ENCODE measurements around the gene ZNF529. TPM values are rescaled to one million over a fixed set of nuclear protein-coding genes. Genes with fewer than 3 reads are reported as not detected.

Gene ZNF529
- polyA plus RNA-seq (2013): 5.8 and 7.1 TPM in 2 replicates

GRCh38 chr19:36573020-36573894 is at the start of gene ZNF529:
TSS of gene ZNF529 (minus strand) at chr19:36573292. CDS start at chr19:36572346, 946 bp downstream.
- H2BK12ac ChIP-seq (ENCODE audit: low read length): no peak within 1 kb of the TSS
- H3K4me3 ChIP-seq (ENCODE audit: low read depth, low read length): peak within 1 kb of the TSS; percentile 97
- peaks cover 15% of the 10 kb centered on the region for H3K79me2 ChIP-seq (ENCODE audit: control insufficient read depth, insufficient read depth, low read length, poor library complexity)
- peaks cover 10% of the 10 kb centered on the region for H3K79me1 ChIP-seq (ENCODE audit: low read length)
- no peak within 1 kb of the TSS for H3K23ac ChIP-seq (ENCODE audit: low read length)
- H3K27ac ChIP-seq (ENCODE audit: low read depth, low read length): peak within 1 kb of the TSS; percentile 59
- H2AFZ ChIP-seq (ENCODE audit: insufficient read depth, low read length, poor library complexity): peak within 1 kb of the TSS; percentile 61
- peak within 1 kb of the TSS; percentile 84 for H4K8ac ChIP-seq (ENCODE audit: low read depth, low read length)
- peak within 1 kb of the TSS; percentile 74 for H2BK120ac ChIP-seq (ENCODE audit: insufficient read depth, low read length, poor library complexity)
- peak within 1 kb of the TSS; percentile 68 for H3K4ac ChIP-seq (ENCODE audit: low read depth, low read length)
- peaks cover 9 to 11% of the 10 kb centered on the region in 2 experiments for H3K36me3 ChIP-seq (ENCODE audit: control insufficient read depth in 1 of 2, insufficient read depth in 2 of 2, low read length in 2 of 2)
- no peaks in the 10 kb centered on the region for H3K9me3 ChIP-seq (ENCODE audit: insufficient read depth, low read depth, low read length)
- peak within 1 kb of the TSS; percentile 87 for H3K4me2 ChIP-seq (ENCODE audit: low read length)
- peak within 1 kb of the TSS; percentile 77 for H4K12ac ChIP-seq (ENCODE audit: low read depth, low read length)
- H3K27me3 ChIP-seq (ENCODE audit: insufficient read depth, low read length): no peaks in the 10 kb centered on the region
- peak within 1 kb of the TSS; percentile 76 for H3K18ac ChIP-seq (ENCODE audit: low read length)
- peak within 1 kb of the TSS; percentile 68 for H2BK5ac ChIP-seq (ENCODE audit: low read depth, low read length, poor library complexity)
- peaks cover 3 to 6% of the 10 kb centered on the region in 2 experiments for H3K4me1 ChIP-seq (ENCODE audit: control insufficient read depth in 1 of 2, insufficient read depth in 2 of 2, low read length in 2 of 2)
- H4K91ac ChIP-seq (ENCODE audit: low read depth, low read length): peak within 1 kb of the TSS; percentile 82
- peak within 1 kb of the TSS; percentile 96 for H3K9ac ChIP-seq (ENCODE audit: low read length)
- no CpG with 5 or more reads among the region's 66 CpGs for WGBS (ENCODE audit: extremely low coverage, insufficient coverage, insufficient read length)
- peak; percentile 92 to 93 for DNase-seq
- peak within 1 kb of the TSS; percentile 86 for H3K14ac ChIP-seq (ENCODE audit: low read length)
- peak within 1 kb of the TSS; percentile 67 for H2AK5ac ChIP-seq (ENCODE audit: low read length)

DNA sequence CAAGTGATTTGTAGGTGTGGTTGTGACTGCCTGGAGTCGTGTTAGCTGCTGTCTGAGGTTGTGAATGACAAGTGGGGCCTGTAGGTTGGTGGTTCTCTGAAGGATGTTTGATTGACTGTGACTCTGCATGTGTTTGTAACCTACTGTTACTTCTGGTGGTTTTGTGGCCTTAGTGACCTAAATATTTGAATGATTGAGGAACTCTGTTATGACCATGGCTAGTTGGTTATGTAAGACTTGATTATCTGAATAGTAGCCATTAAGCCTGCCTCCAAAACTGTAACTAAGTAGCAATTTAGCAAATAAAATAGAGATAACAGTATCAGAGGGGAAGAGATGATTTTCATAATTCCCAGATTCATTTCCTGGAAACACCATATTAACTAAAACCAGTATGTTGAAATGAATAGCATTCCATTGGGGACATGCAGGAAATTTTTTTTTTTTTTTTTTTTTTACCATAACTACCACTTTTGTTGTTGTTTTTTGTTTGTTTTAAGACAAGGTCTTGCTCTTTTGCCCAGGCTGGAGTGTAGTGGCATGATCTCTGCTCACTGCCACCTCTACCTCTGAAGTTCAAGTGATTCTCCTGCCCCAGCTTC is 32.9 kb upstream of the ZNF529 start:
- no peak overlapping the region for H2BK120ac ChIP-seq (ENCODE audit: insufficient read depth, low read length, poor library complexity)
- H3K18ac ChIP-seq (ENCODE audit: low read length): no peak overlapping the region
- peak overlapping the region; percentile 52 for H3K9ac ChIP-seq (ENCODE audit: low read length)
- H3K9me3 ChIP-seq (ENCODE audit: insufficient read depth, low read depth, low read length): no peaks in the 10 kb centered on the region
- WGBS (ENCODE audit: extremely low coverage, insufficient coverage, insufficient read length): no CpG with 5 or more reads among the region's 1 CpG
- no peak overlapping the region for H4K12ac ChIP-seq (ENCODE audit: low read depth, low read length)
- DNase-seq: peak in 1 of 2 donors; percentile 16
- peaks cover 2% of the 10 kb centered on the region in 2 experiments for H3K36me3 ChIP-seq (ENCODE audit: control insufficient read depth in 1 of 2, insufficient read depth in 2 of 2, low read length in 2 of 2)
- peaks cover 5% of the 10 kb centered on the region for H3K79me1 ChIP-seq (ENCODE audit: low read length)
- no peaks in the 10 kb centered on the region for H3K27me3 ChIP-seq (ENCODE audit: insufficient read depth, low read length)
- peak overlapping the region; percentile 86 for H2AFZ ChIP-seq (ENCODE audit: insufficient read depth, low read length, poor library complexity)
- H2AK5ac ChIP-seq (ENCODE audit: low read length): no peak overlapping the region
- no peak overlapping the region for H4K8ac ChIP-seq (ENCODE audit: low read depth, low read length)
- peaks cover 0 to 5% of the 10 kb centered on the region in 2 experiments for H3K4me1 ChIP-seq (ENCODE audit: control insufficient read depth in 1 of 2, insufficient read depth in 2 of 2, low read length in 2 of 2)
- no peak overlapping the region for H4K91ac ChIP-seq (ENCODE audit: low read depth, low read length)
- no peak overlapping the region for H2BK5ac ChIP-seq (ENCODE audit: low read depth, low read length, poor library complexity)
- peak overlapping the region; percentile 79 for H3K4me3 ChIP-seq (ENCODE audit: low read depth, low read length)
- no peak overlapping the region for H2BK12ac ChIP-seq (ENCODE audit: low read length)
- no peak overlapping the region for H3K23ac ChIP-seq (ENCODE audit: low read length)
- H3K4ac ChIP-seq (ENCODE audit: low read depth, low read length): no peak overlapping the region
- peak overlapping the region; percentile 68 for H3K4me2 ChIP-seq (ENCODE audit: low read length)
- no peak overlapping the region for H3K14ac ChIP-seq (ENCODE audit: low read length)
- H3K27ac ChIP-seq (ENCODE audit: low read depth, low read length): no peak overlapping the region
- H3K79me2 ChIP-seq (ENCODE audit: control insufficient read depth, insufficient read depth, low read length, poor library complexity): no peaks in the 10 kb centered on the region

GRCh38 chr19:36605101-36605876 is 32.2 kb upstream of the ZNF529 start, which contains the start of gene ZNF382:
TSS of gene ZNF382 (plus strand) at chr19:36605313. CDS start at chr19:36609915, 4,602 bp downstream.
- Histone ChIP-seq H3K4me1 (ENCODE audit: control insufficient read depth in 1 of 2, insufficient read depth in 2 of 2, low read length in 2 of 2) (peaks cover 0 to 5% of the 10 kb centered on the region in 2 experiments), H2BK120ac (ENCODE audit: insufficient read depth, low read length, poor library complexity) (peak within 1 kb of the TSS; percentile 14), H3K18ac (ENCODE audit: low read length) (peak within 1 kb of the TSS; percentile 70), H2BK5ac (ENCODE audit: low read depth, low read length, poor library complexity) (no peak within 1 kb of the TSS), H2AK5ac (ENCODE audit: low read length) (no peak within 1 kb of the TSS), H3K4me2 (ENCODE audit: low read length) (peak within 1 kb of the TSS; percentile 68), H3K14ac (ENCODE audit: low read length) (peak within 1 kb of the TSS; percentile 75), H3K4me3 (ENCODE audit: low read depth, low read length) (peak within 1 kb of the TSS; percentile 79), H2BK12ac (ENCODE audit: low read length) (no peak within 1 kb of the TSS), H3K23ac (ENCODE audit: low read length) (no peak within 1 kb of the TSS), H3K79me1 (ENCODE audit: low read length) (peaks cover 5% of the 10 kb centered on the region), H2AFZ (ENCODE audit: insufficient read depth, low read length, poor library complexity) (peak within 1 kb of the TSS; percentile 86), H3K27me3 (ENCODE audit: insufficient read depth, low read length) (no peaks in the 10 kb centered on the region), H3K79me2 (ENCODE audit: control insufficient read depth, insufficient read depth, low read length, poor library complexity) (no peaks in the 10 kb centered on the region), H3K4ac (ENCODE audit: low read depth, low read length) (peak within 1 kb of the TSS; percentile 45), H3K27ac (ENCODE audit: low read depth, low read length) (no peak within 1 kb of the TSS), H3K36me3 (ENCODE audit: control insufficient read depth in 1 of 2, insufficient read depth in 2 of 2, low read length in 2 of 2) (no peaks in the 10 kb centered on the region), H3K9ac (ENCODE audit: low read length) (peak within 1 kb of the TSS; percentile 65), H4K12ac (ENCODE audit: low read depth, low read length) (peak within 1 kb of the TSS; percentile 86), H3K9me3 (ENCODE audit: insufficient read depth, low read depth, low read length) (no peaks in the 10 kb centered on the region), H4K8ac (ENCODE audit: low read depth, low read length) (peak within 1 kb of the TSS; percentile 92), H4K91ac (ENCODE audit: low read depth, low read length) (peak within 1 kb of the TSS; percentile 73)
- WGBS (ENCODE audit: extremely low coverage, insufficient coverage, insufficient read length): no CpG with 5 or more reads among the region's 73 CpGs
- peak; percentile 16 to 63 for DNase-seq

GRCh38 chr19:36604656-36605100 is 31.6 kb upstream of the ZNF529 start:
- H3K27me3 ChIP-seq (ENCODE audit: insufficient read depth, low read length): no peaks in the 10 kb centered on the region

More at GRCh38 chr19:36604656-36605100, 31.6 kb upstream of the ZNF529 start:
- DNase-seq: peak; percentile 67 to 68
- H2BK12ac ChIP-seq (ENCODE audit: low read length): no peak overlapping the region
- peak overlapping the region; percentile 86 for H2AFZ ChIP-seq (ENCODE audit: insufficient read depth, low read length, poor library complexity)
- H3K18ac ChIP-seq (ENCODE audit: low read length): peak overlapping the region; percentile 50
- no peak overlapping the region for H2AK5ac ChIP-seq (ENCODE audit: low read length)
- peaks cover 5% of the 10 kb centered on the region for H3K79me1 ChIP-seq (ENCODE audit: low read length)
- no peak overlapping the region for H3K4ac ChIP-seq (ENCODE audit: low read depth, low read length)
- H3K23ac ChIP-seq (ENCODE audit: low read length): no peak overlapping the region
- peak overlapping the region; percentile 15 for H3K14ac ChIP-seq (ENCODE audit: low read length)
- peak overlapping the region; percentile 65 for H3K9ac ChIP-seq (ENCODE audit: low read length)
- H3K4me1 ChIP-seq (ENCODE audit: control insufficient read depth in 1 of 2, insufficient read depth in 2 of 2, low read length in 2 of 2): peaks cover 0 to 5% of the 10 kb centered on the region in 2 experiments
- no peaks in the 10 kb centered on the region for H3K36me3 ChIP-seq (ENCODE audit: control insufficient read depth in 1 of 2, insufficient read depth in 2 of 2, low read length in 2 of 2)
- H3K27ac ChIP-seq (ENCODE audit: low read depth, low read length): no peak overlapping the region
- no peak overlapping the region for H2BK120ac ChIP-seq (ENCODE audit: insufficient read depth, low read length, poor library complexity)
- H3K9me3 ChIP-seq (ENCODE audit: insufficient read depth, low read depth, low read length): no peaks in the 10 kb centered on the region
- no peak overlapping the region for H2BK5ac ChIP-seq (ENCODE audit: low read depth, low read length, poor library complexity)
- peak overlapping the region; percentile 68 for H3K4me2 ChIP-seq (ENCODE audit: low read length)
- H4K8ac ChIP-seq (ENCODE audit: low read depth, low read length): peak overlapping the region; percentile 92
- H3K4me3 ChIP-seq (ENCODE audit: low read depth, low read length): peak overlapping the region; percentile 79
- no CpG with 5 or more reads among the region's 21 CpGs for WGBS (ENCODE audit: extremely low coverage, insufficient coverage, insufficient read length)
- no peaks in the 10 kb centered on the region for H3K79me2 ChIP-seq (ENCODE audit: control insufficient read depth, insufficient read depth, low read length, poor library complexity)
- no peak overlapping the region for H4K91ac ChIP-seq (ENCODE audit: low read depth, low read length)
- H4K12ac ChIP-seq (ENCODE audit: low read depth, low read length): peak overlapping the region; percentile 49

Measured in trophoblast cell (in vitro differentiated cells and primary cell).